Activated CD4-positive, alpha-beta T cell treated with anti-CD3 and anti-CD28 coated beads, Interleukin-2, amount 10 ng/mL, durations not matched to agents 7 days and 5 days (primary cell): Measurements from ENCODE around the gene CNTN4. TPM values are rescaled to one million over a fixed set of nuclear protein-coding genes. Genes with fewer than 3 reads are reported as not detected.

ENCODE experiments used
- CTCF ChIA-PET: fragments of 350-600 bp; sonication (Branson Sonifier 250); formaldehyde crosslinking; loops from one replicate; lab custom pipeline; 2021; ENCODE audit warnings: antibody characterized with exemption; lab: Charles Lee
- POLR2A ChIA-PET: fragments of 350-600 bp; sonication (Branson Sonifier 250); formaldehyde crosslinking; loops from one replicate; lab custom pipeline; 2021; ENCODE audit warnings: antibody characterized with exemption; lab: Charles Lee
- DNase-seq: peaks from one replicate; pipeline ENCODE4 v3.0.0-alpha.2; 2020
- H3K27ac Mint-ChIP-seq: one replicate; pipeline ENCODE4 v1.8.0; 2021; ENCODE audit warnings: mild to moderate bottlenecking, moderate library complexity, mixed read lengths
- H3K27me3 Mint-ChIP-seq: one replicate; pipeline ENCODE4 v1.8.0; 2021; ENCODE audit warnings: mixed read lengths
- H3K36me3 Mint-ChIP-seq: one replicate; pipeline ENCODE4 v1.8.0; 2021; ENCODE audit warnings: low read depth, mixed read lengths
- H3K4me1 Mint-ChIP-seq: one replicate; pipeline ENCODE4 v1.8.0; 2021; ENCODE audit warnings: mixed read lengths
- H3K4me3 Mint-ChIP-seq: one replicate; pipeline ENCODE4 v1.8.0; 2021; ENCODE audit warnings: mild to moderate bottlenecking, moderate library complexity, mixed read lengths
- H3K9me3 Mint-ChIP-seq: one replicate; pipeline ENCODE4 v1.8.0; 2021; ENCODE audit warnings: mixed read lengths
- total RNA-seq, 2 experiments: library from RNA; stranded (reverse); gene quantifications; one replicate each; pipeline ENCODE4 v1.2.3, GENCODE V29; 2021

CNTN4 gene
- total RNA-seq, 2 experiments from 2014 or later, result not detected

DNA sequence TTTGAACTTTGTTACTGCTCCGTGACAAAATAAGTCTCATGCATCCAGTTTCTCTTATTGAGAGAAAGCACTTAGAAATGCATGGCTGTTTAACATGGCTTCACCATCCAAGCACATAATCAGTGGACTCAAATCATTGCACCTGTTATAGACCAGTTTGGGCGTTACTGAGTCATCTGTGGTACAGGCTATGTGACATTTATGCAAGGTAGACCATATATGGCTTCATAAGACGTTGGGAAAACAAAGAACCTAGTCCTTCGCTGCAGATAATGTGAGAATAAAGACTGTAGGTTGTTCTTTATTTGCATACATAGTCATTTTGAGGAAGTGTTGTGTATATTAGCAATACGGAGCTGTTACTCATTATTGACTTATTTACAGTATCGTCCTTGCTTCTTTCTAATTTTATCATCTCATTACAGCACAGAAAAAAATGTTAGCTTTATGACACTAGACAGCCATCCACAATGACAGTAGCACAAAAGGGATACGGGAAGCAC lies 636.8 kb downstream of the CNTN4 start:
- CTCF ChIA-PET, result interaction anchor here (0.6 kb wide), 1 partner anchor 64 kb away, joined by 3 read pairs; no protein-coding TSS in a partner anchor
- POLR2A ChIA-PET, result no interaction called here
- Mint-ChIP-seq H3K27me3 (no peaks in the 10 kb centered on the region), H3K36me3 (no peaks in the 10 kb centered on the region), H3K4me1 (no peaks in the 10 kb centered on the region), H3K9me3 (no peaks in the 10 kb centered on the region), H3K27ac (no peak overlapping the region), H3K4me3 (no peak overlapping the region)
- no peak for DNase-seq

DNA sequence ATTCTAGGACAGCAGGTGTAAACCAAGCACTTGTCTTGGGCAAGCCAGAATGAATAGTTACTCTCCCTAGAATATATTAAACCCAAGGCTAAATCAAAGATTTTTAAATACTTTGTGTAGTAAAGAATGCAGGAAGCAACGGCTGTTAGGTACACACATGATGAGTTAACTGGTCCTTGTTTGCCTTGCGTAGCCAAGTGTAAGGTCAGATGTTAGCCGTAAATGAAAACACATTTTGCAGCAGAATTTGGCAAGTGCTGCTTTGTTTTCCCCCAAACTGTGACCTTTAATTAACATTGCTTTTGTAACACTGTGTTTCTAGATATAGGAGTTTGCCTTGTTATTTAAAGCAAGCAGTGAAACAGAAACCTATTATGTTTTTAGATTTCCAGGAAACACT lies 642.9 kb downstream of the CNTN4 start:
- CTCF ChIA-PET, result no interaction called here
- no peaks in the 10 kb centered on the region for H3K36me3 Mint-ChIP-seq
- H3K9me3 Mint-ChIP-seq, result no peaks in the 10 kb centered on the region
- H3K27me3 Mint-ChIP-seq, result no peaks in the 10 kb centered on the region
- H3K4me3 Mint-ChIP-seq, result no peak overlapping the region
- DNase-seq, result no peak
- H3K27ac Mint-ChIP-seq, result no peak overlapping the region
- POLR2A ChIA-PET, result no interaction called here
- no peaks in the 10 kb centered on the region for H3K4me1 Mint-ChIP-seq

DNA sequence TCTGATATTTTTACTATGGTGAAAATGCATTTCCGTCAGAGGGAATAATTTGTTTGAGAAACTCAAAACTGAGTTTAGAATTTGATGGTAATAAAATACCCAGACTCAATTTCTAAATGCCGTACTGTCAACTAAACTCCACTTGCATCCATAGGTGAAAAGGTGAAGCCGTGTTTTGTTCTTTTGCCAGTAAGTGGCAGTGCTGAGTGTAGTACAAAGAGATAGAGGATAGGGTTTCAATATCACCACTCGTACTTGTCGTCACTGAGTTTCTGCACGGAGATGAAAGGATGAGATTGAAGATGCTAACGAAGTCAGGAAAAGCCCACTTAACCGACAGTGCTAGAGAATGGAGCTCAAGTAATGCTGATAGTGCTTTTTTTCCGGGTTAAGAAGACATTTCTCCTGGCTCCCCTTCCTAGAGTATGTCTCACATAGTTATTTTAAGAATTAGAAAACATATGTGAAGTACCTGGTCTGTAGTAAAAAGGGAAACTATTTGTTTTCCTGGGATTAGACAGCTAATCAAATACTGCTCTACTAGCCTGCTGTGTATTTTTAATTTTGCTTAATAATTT lies 666.4 kb downstream of the CNTN4 start:
- no peaks in the 10 kb centered on the region for H3K4me1 Mint-ChIP-seq
- H3K36me3 Mint-ChIP-seq, result no peaks in the 10 kb centered on the region
- no peak overlapping the region for H3K4me3 Mint-ChIP-seq
- peak; percentile 10 for DNase-seq
- no peaks in the 10 kb centered on the region for H3K9me3 Mint-ChIP-seq
- no peaks in the 10 kb centered on the region for H3K27me3 Mint-ChIP-seq
- no peak overlapping the region for H3K27ac Mint-ChIP-seq
- ChIA-PET CTCF (interaction anchor here (1.3 kb wide), 1 partner anchor 11 kb away, joined by 3 read pairs; no protein-coding TSS in a partner anchor), POLR2A (no interaction called here)

DNA sequence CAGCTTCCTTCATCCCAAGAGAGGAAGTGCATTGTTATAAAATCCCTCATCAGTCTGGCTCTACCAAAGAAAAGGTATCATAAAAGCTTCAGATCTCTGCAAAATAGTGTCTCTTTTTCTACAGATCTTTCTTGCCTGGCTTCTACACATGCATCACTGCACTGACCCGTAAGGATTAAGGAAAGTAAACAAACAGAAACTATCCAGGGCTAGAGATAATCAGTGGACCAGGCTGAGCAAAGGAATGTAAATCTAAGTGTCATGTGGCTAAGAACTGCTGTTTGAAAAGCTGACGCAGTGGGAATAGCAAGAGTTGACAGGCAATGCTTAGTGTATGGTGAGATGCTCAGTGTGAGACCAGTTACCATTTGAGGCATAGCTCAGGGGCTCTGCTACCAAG lies 671.8 kb downstream of the CNTN4 start:
- Mint-ChIP-seq H3K4me1 (no peaks in the 10 kb centered on the region), H3K27ac (no peak overlapping the region), H3K27me3 (no peaks in the 10 kb centered on the region), H3K36me3 (no peaks in the 10 kb centered on the region), H3K4me3 (no peak overlapping the region), H3K9me3 (no peaks in the 10 kb centered on the region)
- ChIA-PET CTCF (no interaction called here), POLR2A (no interaction called here)
- DNase-seq, result no peak

DNA sequence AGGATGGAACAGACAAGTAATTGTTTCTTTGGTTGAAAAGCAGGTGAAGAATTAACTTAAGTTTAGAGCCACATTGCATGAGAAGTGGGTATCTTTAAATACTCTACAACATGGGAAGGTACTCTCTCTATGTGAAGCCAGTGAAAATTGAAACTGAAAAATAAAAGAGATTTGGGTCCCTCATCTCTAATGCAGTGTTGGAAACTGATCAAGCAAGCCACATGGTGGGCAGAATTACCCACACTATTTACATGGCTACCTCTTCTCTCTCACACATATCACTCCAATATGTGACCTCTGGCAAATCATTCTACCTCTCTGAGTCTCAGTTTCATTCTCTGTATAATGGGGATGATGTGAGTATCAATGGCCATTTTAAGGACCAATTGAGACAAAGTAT lies 672.5 kb downstream of the CNTN4 start:
- Mint-ChIP-seq H3K27me3 (no peaks in the 10 kb centered on the region), H3K4me3 (no peak overlapping the region), H3K27ac (no peak overlapping the region), H3K4me1 (no peaks in the 10 kb centered on the region), H3K36me3 (no peaks in the 10 kb centered on the region), H3K9me3 (no peaks in the 10 kb centered on the region)
- ChIA-PET POLR2A (no interaction called here), CTCF (no interaction called here)
- no peak for DNase-seq

DNA sequence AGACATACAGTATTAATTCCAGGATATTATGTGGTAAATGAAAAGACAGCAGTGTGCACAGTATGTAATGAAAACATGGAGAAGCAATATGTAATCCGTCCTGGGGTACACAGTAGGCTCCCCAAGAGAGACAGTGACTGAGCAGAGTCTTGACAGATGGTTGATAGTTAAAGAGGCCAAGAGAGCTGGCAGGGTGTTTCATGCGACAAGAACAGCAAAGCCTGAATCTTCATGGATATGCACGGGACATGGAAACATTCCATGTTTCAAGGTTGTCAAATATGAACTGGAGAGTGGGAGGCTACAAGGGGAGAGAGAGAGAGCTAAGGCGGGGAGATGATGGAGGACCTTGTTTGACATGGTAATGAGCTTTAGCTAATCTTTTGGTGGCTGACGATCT lies 673.1 kb downstream of the CNTN4 start:
- Mint-ChIP-seq H3K9me3 (no peaks in the 10 kb centered on the region), H3K36me3 (no peaks in the 10 kb centered on the region), H3K27ac (no peak overlapping the region)

DNA sequence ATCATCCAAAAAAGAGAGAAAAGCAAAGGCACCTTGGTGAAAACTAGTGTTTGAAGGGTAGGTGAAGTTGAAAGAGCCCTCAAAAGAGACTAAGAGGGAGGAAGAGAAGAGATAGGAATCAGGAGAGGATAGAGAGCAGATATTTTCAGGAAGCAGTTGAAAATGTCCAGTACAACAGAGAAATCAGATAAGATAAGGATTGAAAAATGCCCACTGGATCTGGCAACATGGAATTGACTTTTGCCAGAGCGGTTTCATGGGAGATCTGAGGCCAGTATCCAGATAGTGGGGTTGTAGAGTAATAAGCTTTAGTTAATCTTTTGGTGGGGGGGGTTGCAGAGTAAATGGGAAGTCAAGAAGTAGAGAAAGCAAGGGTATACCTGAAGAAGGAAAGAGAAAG lies 674.1 kb downstream of the CNTN4 start:
- Mint-ChIP-seq H3K9me3 (no peaks in the 10 kb centered on the region), H3K4me1 (no peaks in the 10 kb centered on the region), H3K27ac (no peak overlapping the region), H3K4me3 (no peak overlapping the region), H3K36me3 (no peaks in the 10 kb centered on the region), H3K27me3 (no peaks in the 10 kb centered on the region)
- ChIA-PET CTCF (no interaction called here), POLR2A (no interaction called here)
- no peak for DNase-seq

More for the DNA sequence above, 673.1 kb downstream of the CNTN4 start:
- CTCF ChIA-PET, result no interaction called here
- POLR2A ChIA-PET, result no interaction called here
- Mint-ChIP-seq H3K27me3 (no peaks in the 10 kb centered on the region), H3K4me3 (no peak overlapping the region), H3K4me1 (no peaks in the 10 kb centered on the region)
- DNase-seq, result no peak

DNA sequence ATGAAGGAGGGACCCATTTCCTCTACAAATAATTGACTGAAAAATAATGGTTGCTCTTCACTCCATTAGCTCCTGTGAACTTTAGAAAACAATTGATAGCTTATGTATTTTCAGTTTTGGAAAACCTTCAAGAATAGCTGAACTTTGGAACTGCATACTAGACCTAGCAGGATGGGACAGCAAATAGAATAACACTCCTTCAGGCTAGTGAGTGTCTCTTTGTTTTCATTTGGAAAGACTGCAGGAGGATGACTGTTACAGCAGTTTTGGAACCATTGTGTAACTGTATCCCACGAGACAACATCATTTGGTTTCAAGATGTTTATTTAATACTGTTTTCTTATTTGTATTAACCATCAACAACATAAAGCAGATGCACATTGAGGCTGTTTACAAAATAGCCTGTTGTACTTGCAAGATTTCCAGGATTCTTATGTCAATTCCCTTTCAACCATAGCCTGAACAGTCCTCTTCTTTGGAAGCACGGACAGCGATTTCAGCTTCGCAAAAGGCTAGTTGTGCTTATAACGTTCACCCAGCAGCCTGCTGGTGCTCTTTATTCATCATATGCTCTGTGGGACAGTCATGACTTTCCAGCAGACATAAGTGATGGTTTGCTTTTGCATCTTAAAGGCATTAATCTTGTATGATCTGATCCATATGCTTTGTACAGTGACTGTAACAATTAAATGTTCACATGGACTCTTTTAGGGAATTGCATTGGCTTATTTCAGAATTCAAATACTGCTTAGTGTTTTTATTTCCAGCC lies 676.0 kb downstream of the CNTN4 start:
- Mint-ChIP-seq H3K4me1 (no peaks in the 10 kb centered on the region), H3K36me3 (no peaks in the 10 kb centered on the region), H3K27ac (no peak overlapping the region), H3K4me3 (no peak overlapping the region), H3K27me3 (no peaks in the 10 kb centered on the region), H3K9me3 (no peaks in the 10 kb centered on the region)
- ChIA-PET POLR2A (no interaction called here), CTCF (no interaction called here)
- no peak for DNase-seq

DNA sequence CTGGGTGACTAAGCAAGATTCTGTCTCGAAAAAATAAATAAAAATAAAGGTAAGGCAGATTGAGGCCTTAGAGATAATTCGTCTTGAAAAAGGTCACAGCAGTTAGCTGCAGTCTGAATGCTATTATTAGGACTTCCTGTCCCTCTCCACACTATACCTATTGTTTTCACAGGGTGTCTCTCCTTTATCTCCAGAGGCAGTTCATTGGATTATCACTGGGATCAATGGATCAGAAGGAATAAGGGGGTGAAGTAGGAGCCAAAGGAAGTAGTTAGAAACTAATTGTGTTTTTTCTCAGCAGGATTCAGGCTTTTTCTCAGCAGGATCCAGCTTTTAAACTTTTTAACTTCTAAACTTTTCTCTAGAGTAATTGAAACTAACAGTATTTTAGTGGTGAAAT lies 684.6 kb downstream of the CNTN4 start:
- H3K27me3 Mint-ChIP-seq, result no peaks in the 10 kb centered on the region
- H3K4me1 Mint-ChIP-seq, result no peaks in the 10 kb centered on the region
- H3K27ac Mint-ChIP-seq, result no peak overlapping the region
- ChIA-PET POLR2A (no interaction called here), CTCF (no interaction called here)
- DNase-seq, result no peak
- no peak overlapping the region for H3K4me3 Mint-ChIP-seq
- no peaks in the 10 kb centered on the region for H3K36me3 Mint-ChIP-seq
- H3K9me3 Mint-ChIP-seq, result no peaks in the 10 kb centered on the region

DNA sequence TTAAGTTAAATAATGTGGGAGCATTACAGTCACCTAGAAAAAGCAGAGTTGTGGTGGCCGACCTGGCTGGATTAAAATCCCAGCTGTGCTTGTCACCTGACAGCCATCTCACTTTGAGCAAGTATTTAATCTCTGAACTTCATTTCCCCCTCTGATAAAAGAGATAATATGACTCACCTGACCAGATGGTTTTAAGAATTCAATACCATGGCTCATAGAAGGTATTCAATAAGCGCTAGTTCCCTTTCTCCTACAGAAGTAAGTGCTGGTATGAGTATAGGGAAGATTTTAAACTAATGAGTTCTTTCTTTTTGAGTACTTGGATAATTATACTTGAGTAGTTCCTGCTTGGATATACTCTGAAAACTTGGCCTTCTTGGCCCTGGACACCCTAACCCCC lies 686.0 kb downstream of the CNTN4 start:
- CTCF ChIA-PET, result no interaction called here
- H3K27ac Mint-ChIP-seq, result no peak overlapping the region
- no peaks in the 10 kb centered on the region for H3K4me1 Mint-ChIP-seq
- no peak for DNase-seq
- H3K36me3 Mint-ChIP-seq, result no peaks in the 10 kb centered on the region
- no peaks in the 10 kb centered on the region for H3K9me3 Mint-ChIP-seq
- POLR2A ChIA-PET, result no interaction called here
- no peaks in the 10 kb centered on the region for H3K27me3 Mint-ChIP-seq
- no peak overlapping the region for H3K4me3 Mint-ChIP-seq

DNA sequence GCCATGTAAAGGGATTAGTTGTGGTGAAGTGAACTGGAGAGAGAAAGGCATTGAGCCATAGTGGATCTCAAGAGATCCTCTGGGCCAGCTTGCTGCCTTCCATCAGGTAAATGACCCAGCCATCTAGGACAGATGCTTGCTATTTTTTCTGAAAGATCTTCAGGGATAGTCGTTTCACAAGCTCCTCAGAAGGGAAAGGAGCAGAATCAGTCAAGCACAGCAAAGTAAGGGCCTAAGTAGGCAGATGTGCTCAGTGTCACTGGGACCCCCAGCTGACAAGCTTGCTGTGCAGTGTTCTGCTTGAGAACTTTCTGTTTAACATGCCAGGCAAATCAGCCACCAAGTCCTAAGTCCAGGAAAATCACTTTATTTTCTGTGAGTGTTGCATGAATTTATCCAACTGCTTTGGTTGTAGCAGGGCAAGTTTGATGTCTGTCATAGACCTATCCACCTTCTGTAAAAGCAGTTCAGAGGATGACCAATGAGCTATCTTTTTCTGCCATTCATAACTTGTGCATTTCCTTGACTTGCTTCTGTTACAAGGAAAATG lies 691.7 kb downstream of the CNTN4 start:
- Mint-ChIP-seq H3K4me1 (no peaks in the 10 kb centered on the region), H3K4me3 (no peak overlapping the region), H3K9me3 (no peaks in the 10 kb centered on the region), H3K27ac (no peak overlapping the region), H3K27me3 (no peaks in the 10 kb centered on the region), H3K36me3 (no peaks in the 10 kb centered on the region)
- DNase-seq, result no peak
- POLR2A ChIA-PET, result no interaction called here
- CTCF ChIA-PET, result no interaction called here

DNA sequence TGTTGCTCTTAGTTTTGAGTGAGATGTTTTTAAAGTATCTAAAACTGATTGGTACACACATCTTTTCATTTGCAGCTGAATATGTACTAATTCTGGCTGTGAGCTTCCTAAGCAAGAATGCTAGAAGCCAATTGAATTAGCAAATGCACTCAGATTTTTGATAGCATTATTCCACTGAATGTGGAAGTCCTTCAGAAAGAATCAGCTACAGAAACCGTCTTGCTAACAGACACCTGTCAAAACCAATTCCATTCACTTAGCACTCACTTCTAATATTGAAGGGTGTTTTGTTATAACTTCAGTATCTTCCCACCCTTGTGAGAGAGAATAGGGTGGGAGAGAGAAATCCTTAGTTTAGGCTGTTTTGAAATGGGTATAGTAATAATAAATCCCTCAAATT lies 693.8 kb downstream of the CNTN4 start:
- DNase-seq, result no peak
- no peaks in the 10 kb centered on the region for H3K4me1 Mint-ChIP-seq
- no peaks in the 10 kb centered on the region for H3K27me3 Mint-ChIP-seq
- no peaks in the 10 kb centered on the region for H3K9me3 Mint-ChIP-seq
- no peak overlapping the region for H3K4me3 Mint-ChIP-seq
- POLR2A ChIA-PET, result no interaction called here
- H3K27ac Mint-ChIP-seq, result no peak overlapping the region
- CTCF ChIA-PET, result no interaction called here
- no peaks in the 10 kb centered on the region for H3K36me3 Mint-ChIP-seq

DNA sequence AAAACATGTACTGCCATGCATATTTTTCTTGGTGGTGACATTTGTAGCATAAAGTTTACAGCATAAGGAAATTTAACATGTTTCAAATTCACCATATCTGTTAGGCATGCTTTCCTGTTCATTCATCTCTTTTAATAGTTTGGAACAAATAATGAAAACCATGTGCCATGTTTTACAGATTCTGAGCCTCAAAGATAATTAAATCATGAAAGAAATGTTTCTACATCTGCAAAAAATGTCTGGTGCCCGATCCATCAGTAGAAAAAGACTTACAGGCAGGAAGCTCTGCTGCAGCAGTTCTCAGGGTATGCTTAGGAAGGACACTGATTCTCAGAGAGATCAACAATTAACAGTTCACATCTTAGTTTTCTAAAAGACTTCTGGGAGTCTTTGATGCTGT lies 695.3 kb downstream of the CNTN4 start:
- no peaks in the 10 kb centered on the region for H3K27me3 Mint-ChIP-seq
- DNase-seq, result no peak
- no peaks in the 10 kb centered on the region for H3K36me3 Mint-ChIP-seq
- H3K4me3 Mint-ChIP-seq, result no peak overlapping the region
- no peak overlapping the region for H3K27ac Mint-ChIP-seq
- ChIA-PET POLR2A (no interaction called here), CTCF (no interaction called here)
- H3K9me3 Mint-ChIP-seq, result peaks cover under 1% of the 10 kb centered on the region
- H3K4me1 Mint-ChIP-seq, result no peaks in the 10 kb centered on the region
